Psoas muscle (tissue), 8 donors: ENCODE data around the gene P2RX5. TPM values are rescaled to one million over a fixed set of nuclear protein-coding genes. Genes with fewer than 3 reads are reported as not detected.
"Not testable (repeated sequence)": the region's sequence is repeated elsewhere in the genome, so short reads cannot be mapped to it uniquely, and the experiment has no call there.

Experiments
- ATAC-seq, 4 donors: fragments of 200-7000 bp; cut with Tn5 transposase; one replicate each; pipeline ENCODE4 v1.9.1; 2020; ENCODE audit warnings: moderate library complexity in 3 of 4, mild to moderate bottlenecking in 2 of 4
- DNase-seq, 2 donors: peaks; one replicate each; pipeline ENCODE4 v3.0.0-alpha.2; 2020
- H3K27ac ChIP-seq: fragments of 200-600 bp; one replicate; pipeline ENCODE4 v1.8.0; 2022
- H3K27me3 ChIP-seq, 3 donors: fragments of 200-600 bp in 1 of 3; one replicate each; pipeline versions ENCODE4 v1.6.1 to v1.8.0; 2013 to 2022; ENCODE audit warnings: low read length in 2 of 3, mild to moderate bottlenecking in 2 of 3, moderate library complexity in 1 of 3; ENCODE audit not compliant: insufficient read depth in 3 of 3
- H3K36me3 ChIP-seq, 2 donors: fragments of 200-600 bp in 1 of 2; one replicate each; pipeline versions ENCODE4 v1.6.1 to v1.8.0; 2013 to 2022; ENCODE audit warnings: low read depth in 1 of 2, mild to moderate bottlenecking in 1 of 2, moderate library complexity in 1 of 2; ENCODE audit not compliant: insufficient read depth in 1 of 2
- H3K4me1 ChIP-seq: fragments of 200-600 bp; one replicate; pipeline ENCODE4 v1.8.0; 2022
- H3K4me3 ChIP-seq: fragments of 200-600 bp; one replicate; pipeline ENCODE4 v1.8.0; 2022; ENCODE audit warnings: mild to moderate bottlenecking
- H3K9me3 ChIP-seq: fragments of 200-600 bp; one replicate; pipeline ENCODE4 v1.8.0; 2022
- WGBS, 3 donors: extraction: QIAGEN DNeasy Blood & Tissue Kit; methylation state at CpG; one replicate each; pipeline versions ENCODE4 v1.1.6 to v1.1.7; 2013; 5-methylcytosine and 5-hydroxymethylcytosine counted together
- intact Hi-C, 2 donors: fragments of 100-400 bp; cut with DNase I; formaldehyde crosslinking; loops; one replicate each; pipeline versions ENCODE4 v1.11.0 to v1.14.2; 2022
- polyA plus RNA-seq, 3 donors: library from polyadenylated mRNA; stranded (reverse); fragments of 200-250 nt; gene quantifications; one replicate each; pipeline ENCODE4 v1.2.3, GENCODE V29; 2013
- total RNA-seq, 4 donors: library from RNA; stranded (reverse); fragmentation: NEBNext Ultra II Directional in 2 of 4; extraction: Animal tissue kit (Norgen Biotek cat#: 25700) in 2 of 4; gene quantifications; one replicate each; pipeline versions ENCODE4 v1.2.1 to v1.2.4, GENCODE V29; 2021 to 2023
- TF ChIP-seq, protein P1 (sequence below): fragments of 200-600 bp; IDR thresholded peaks from one replicate; pipeline ENCODE4 v1.8.0; 2022; ENCODE audit warnings: antibody characterized with exemption
- donor health status: healthy with polysubstance abuse.
- donor health status: DM: no; HTN: no; CAD: no; lungs with moderate emphysema.
- donor health status: Bipolar disorder and iron deficiency.
- donor health status: healthy.
- donor health status: DM: yes; HTN: yes; CAD: no.
- donor health status: DM: no; HTN: no; CAD: no.
- donor health status: DM: no; HTN: no; CAD: no.
- donor health status: DM: yes; HTN: yes; CAD: no.

The P2RX5 gene
- total and polyA plus RNA-seq, 7 donors: 15.5 to 138 (median 30.8) TPM

DNA sequence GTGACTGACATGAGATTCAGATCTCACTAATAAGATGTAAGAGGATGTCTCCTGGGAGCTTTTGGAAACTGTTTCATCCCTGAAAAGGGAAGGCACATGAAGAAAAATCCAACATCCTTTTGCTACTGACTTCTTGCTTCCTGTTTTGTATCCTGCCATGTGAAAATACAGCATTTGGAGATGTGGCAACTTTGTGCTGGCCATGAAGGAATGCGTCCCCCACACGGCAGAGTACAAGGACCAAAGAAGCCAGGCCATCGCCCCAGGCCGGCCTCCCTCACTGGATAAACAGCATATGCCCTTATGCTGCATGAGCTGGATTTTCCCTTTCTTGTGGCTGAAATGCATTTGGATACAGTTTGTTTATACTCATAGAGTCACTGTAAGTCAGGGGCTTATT, 22.2 kb upstream of the P2RX5 start:
- 89 to 91% (median 90%) methylated on average over 4 of the region's 4 CpGs for WGBS, 3 donors
- Histone ChIP-seq H3K27ac (no peak overlapping the region), H3K4me3 (no peak overlapping the region), H3K4me1 (peaks cover 16% of the 10 kb centered on the region), H3K9me3 (no peaks in the 10 kb centered on the region), H3K36me3 (peaks cover 7 to 78% of the 10 kb centered on the region in 2 donors), H3K27me3 (no peaks in the 10 kb centered on the region)
- TF ChIP-seq, protein P1, sequence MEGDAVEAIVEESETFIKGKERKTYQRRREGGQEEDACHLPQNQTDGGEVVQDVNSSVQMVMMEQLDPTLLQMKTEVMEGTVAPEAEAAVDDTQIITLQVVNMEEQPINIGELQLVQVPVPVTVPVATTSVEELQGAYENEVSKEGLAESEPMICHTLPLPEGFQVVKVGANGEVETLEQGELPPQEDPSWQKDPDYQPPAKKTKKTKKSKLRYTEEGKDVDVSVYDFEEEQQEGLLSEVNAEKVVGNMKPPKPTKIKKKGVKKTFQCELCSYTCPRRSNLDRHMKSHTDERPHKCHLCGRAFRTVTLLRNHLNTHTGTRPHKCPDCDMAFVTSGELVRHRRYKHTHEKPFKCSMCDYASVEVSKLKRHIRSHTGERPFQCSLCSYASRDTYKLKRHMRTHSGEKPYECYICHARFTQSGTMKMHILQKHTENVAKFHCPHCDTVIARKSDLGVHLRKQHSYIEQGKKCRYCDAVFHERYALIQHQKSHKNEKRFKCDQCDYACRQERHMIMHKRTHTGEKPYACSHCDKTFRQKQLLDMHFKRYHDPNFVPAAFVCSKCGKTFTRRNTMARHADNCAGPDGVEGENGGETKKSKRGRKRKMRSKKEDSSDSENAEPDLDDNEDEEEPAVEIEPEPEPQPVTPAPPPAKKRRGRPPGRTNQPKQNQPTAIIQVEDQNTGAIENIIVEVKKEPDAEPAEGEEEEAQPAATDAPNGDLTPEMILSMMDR: no peak
- DNase-seq: no peak
- no peak for ATAC-seq
- intact Hi-C loops: no loop called here

DNA sequence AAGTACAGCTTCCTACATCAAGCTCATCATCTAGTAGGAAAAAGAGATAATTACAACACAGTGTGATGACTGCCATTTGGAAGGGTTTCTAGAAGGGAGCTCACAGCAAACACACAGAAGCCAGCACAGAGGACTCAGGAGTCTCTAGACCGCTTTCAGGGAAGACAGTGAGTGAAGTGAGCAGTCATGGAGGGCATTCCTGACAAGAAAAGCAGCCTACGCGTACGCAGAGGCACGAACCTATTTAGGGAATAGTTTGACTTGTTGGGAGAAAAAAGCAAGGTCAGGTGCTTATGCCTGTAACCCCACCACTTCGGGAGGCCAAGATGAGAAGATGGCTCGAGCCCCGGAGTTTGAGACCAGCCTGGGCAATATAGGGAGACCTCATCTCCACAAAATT, 19.3 kb upstream of the P2RX5 start:
- no peaks in the 10 kb centered on the region for H3K9me3 ChIP-seq
- TF ChIP-seq, protein P1: no peak
- no peaks in the 10 kb centered on the region for H3K27me3 ChIP-seq
- H3K27ac ChIP-seq: no peak overlapping the region
- no peak overlapping the region for H3K4me3 ChIP-seq
- peaks cover 7 to 85% of the 10 kb centered on the region in 2 donors for H3K36me3 ChIP-seq
- no peak for DNase-seq
- WGBS, 3 donors: 85 to 92% (median 92%) methylated on average over 8 of the region's 8 CpGs
- intact Hi-C loops: no loop called here
- ATAC-seq: no peak
- H3K4me1 ChIP-seq: peaks cover 7% of the 10 kb centered on the region

- intact Hi-C loops: no loop called here
- ATAC-seq (no peak), DNase-seq (no peak)
- Histone ChIP-seq H3K4me3 (no peak overlapping the region), H3K4me1 (no peaks in the 10 kb centered on the region), H3K27me3 (no peaks in the 10 kb centered on the region), H3K36me3 (peaks cover 6 to 64% of the 10 kb centered on the region in 2 donors), H3K27ac (no peak overlapping the region), H3K9me3 (no peaks in the 10 kb centered on the region)
- TF ChIP-seq, protein P1: no peak
- 80 to 87% (median 83%) methylated on average over 13 of the region's 13 CpGs for WGBS, 3 donors
These were observed 17.0 kb upstream of the P2RX5 start for GRCh38 chr17:3712811-3713463.

DNA sequence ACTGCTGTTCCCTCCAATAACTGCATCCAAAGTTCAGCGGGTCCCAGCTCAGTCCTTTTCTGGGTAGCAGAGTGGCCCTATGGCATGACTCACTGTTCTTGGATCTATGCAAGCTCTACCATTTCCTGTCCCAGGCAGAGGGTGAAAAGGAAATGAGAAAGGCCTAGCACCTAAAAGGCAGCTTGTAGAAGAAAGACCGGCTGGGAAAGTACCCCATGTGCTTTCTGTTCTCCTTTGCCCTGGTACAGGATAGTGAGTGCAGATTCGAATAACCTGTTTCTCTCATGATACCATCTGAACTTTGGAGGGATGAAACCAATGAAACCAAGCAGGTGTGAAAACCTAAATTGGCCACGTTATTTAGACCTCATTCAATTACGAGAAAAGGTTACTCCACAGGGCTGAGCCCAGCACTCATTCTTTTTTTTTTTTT, 15.0 kb upstream of the P2RX5 start:
- Histone ChIP-seq H3K9me3 (no peaks in the 10 kb centered on the region), H3K27ac (no peak overlapping the region), H3K4me1 (no peaks in the 10 kb centered on the region), H3K4me3 (no peak overlapping the region), H3K36me3 (peaks cover 2 to 44% of the 10 kb centered on the region in 2 donors), H3K27me3 (no peaks in the 10 kb centered on the region)
- WGBS, 3 donors: 70 to 81% (median 77%) methylated on average over 5 of the region's 5 CpGs
- TF ChIP-seq, protein P1: no peak
- ATAC-seq (peak in 3 of 4 donors; percentile 63 to 68 (median 65)), DNase-seq (no peak)
- intact Hi-C loops: no loop called here

DNA sequence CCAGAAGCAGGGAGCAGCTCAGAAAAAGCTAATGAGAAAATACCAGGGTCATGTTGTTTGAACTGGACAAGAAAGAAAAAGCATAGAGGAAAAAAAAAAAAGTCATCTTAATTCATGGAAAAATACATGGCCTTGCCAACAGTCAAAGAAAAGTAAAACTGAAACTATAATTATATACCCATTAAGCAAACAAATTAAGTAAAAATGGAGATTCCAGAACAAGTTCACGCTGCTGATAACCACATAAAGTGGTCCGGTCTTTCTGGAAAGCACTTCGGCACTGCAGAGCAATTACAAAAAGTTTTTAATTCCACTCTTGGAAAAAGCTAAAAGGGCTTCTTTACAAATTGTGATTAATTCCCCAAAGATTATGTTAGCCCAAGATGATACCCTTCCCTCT, 12.4 kb upstream of the P2RX5 start:
- TF ChIP-seq, protein P1: no peak
- no peaks in the 10 kb centered on the region for H3K4me1 ChIP-seq
- no peak overlapping the region for H3K4me3 ChIP-seq
- H3K27me3 ChIP-seq: no peaks in the 10 kb centered on the region
- peaks cover 0 to 19% of the 10 kb centered on the region in 2 donors for H3K36me3 ChIP-seq
- no peak for ATAC-seq
- H3K27ac ChIP-seq: no peak overlapping the region
- intact Hi-C loops: no loop called here
- H3K9me3 ChIP-seq: no peaks in the 10 kb centered on the region
- no peak for DNase-seq
- WGBS, 3 donors: 73 to 79% (median 78%) methylated on average over 3 of the region's 3 CpGs

DNA sequence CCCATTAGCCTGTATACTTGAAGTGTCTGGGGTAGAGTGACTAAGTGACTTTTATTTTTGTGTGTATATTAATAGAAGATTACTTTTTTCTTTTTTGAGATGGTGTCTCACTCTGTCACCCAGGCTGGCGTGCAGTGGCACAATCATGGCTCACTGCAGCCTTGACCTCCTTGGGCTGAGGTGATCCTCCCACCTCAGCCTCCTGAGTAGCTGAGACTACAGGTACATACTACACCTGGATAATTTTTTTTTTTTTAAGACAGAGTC, 9.7 kb upstream of the P2RX5 start:
- 50 to 84% (median 78%) methylated on average over 1 of the region's 1 CpG for WGBS, 3 donors
- H3K36me3 ChIP-seq, H3K4me1 ChIP-seq, DNase-seq, H3K9me3 ChIP-seq, H3K27me3 ChIP-seq, intact Hi-C loops: not testable (repeated sequence)
- peak; percentile 45 to 83 (median 76) for ATAC-seq
- H3K27ac ChIP-seq: peak overlapping the region; percentile 59
- H3K4me3 ChIP-seq: peak overlapping the region; percentile 17
